Mesenchymal stem cell (in vitro differentiated cells and primary cell): Measurements from ENCODE around the gene TTC13.

ENCODE experiments used
- DNase-seq: peaks from one replicate; pipeline ENCODE4 v3.0.0-alpha.2; 2013
- H2AFZ ChIP-seq: one replicate; pipeline ENCODE4 v1.6.1; 2013; ENCODE audit warnings: low read depth, mild to moderate bottlenecking, control low read depth, inconsistent platforms, low read length, moderate library complexity
- H2AK5ac ChIP-seq: 2 replicates; pipeline ENCODE4 v1.6.1; 2013; ENCODE audit warnings: low read length, moderate library complexity, mild to moderate bottlenecking, inconsistent platforms; ENCODE audit not compliant: severe bottlenecking
- H2BK120ac ChIP-seq: one replicate; pipeline ENCODE4 v1.6.1; 2013; ENCODE audit warnings: low read depth, mild to moderate bottlenecking, inconsistent platforms, low read length, moderate library complexity
- H2BK12ac ChIP-seq, 2 experiments: one replicate each; pipeline ENCODE4 v1.6.1; 2013; ENCODE audit warnings: inconsistent platforms in 2 of 2, low read length in 2 of 2, mild to moderate bottlenecking in 2 of 2, moderate library complexity in 2 of 2, control low read depth in 1 of 2
- H2BK15ac ChIP-seq: one replicate; pipeline ENCODE4 v1.6.1; 2013; ENCODE audit warnings: mild to moderate bottlenecking, low read depth, inconsistent platforms; ENCODE audit not compliant: poor library complexity, severe bottlenecking
- H2BK5ac ChIP-seq: 2 replicates; pipeline ENCODE4 v1.6.1; 2013; ENCODE audit warnings: low read depth, mild to moderate bottlenecking, low read length, control low read depth, inconsistent platforms; ENCODE audit not compliant: poor library complexity, severe bottlenecking
- H3K14ac ChIP-seq, 2 experiments: one replicate each; pipeline ENCODE4 v1.6.1; 2013; ENCODE audit warnings: inconsistent platforms in 2 of 2, low read length in 2 of 2, control low read depth in 1 of 2, mild to moderate bottlenecking in 1 of 2, moderate library complexity in 1 of 2
- H3K18ac ChIP-seq, 2 experiments: one replicate each; pipeline ENCODE4 v1.6.1; 2013; ENCODE audit warnings: inconsistent platforms in 2 of 2, low read length in 2 of 2, control low read depth in 1 of 2, low read depth in 1 of 2, mild to moderate bottlenecking in 1 of 2
- H3K23ac ChIP-seq, 2 experiments: one replicate each; pipeline ENCODE4 v1.6.1; 2013; ENCODE audit warnings: inconsistent platforms in 2 of 2, low read length in 2 of 2, mild to moderate bottlenecking in 2 of 2, moderate library complexity in 2 of 2, control low read depth in 1 of 2
- H3K27ac ChIP-seq: 2 replicates; pipeline ENCODE4 v1.5.1; 2013; ENCODE audit warnings: mild to moderate bottlenecking, moderate library complexity, low read length, control low read depth, inconsistent platforms; ENCODE audit not compliant: poor library complexity, severe bottlenecking
- H3K27me3 ChIP-seq, 2 experiments: 2 replicates each; pipeline versions ENCODE4 v1.6.1 to v1.7.0; 2013; ENCODE audit warnings: low read length in 2 of 2, mild to moderate bottlenecking in 2 of 2, moderate library complexity in 2 of 2, control low read depth in 1 of 2, inconsistent platforms in 1 of 2; ENCODE audit not compliant: control insufficient read depth in 1 of 2, insufficient read depth in 1 of 2
- H3K36me3 ChIP-seq, 2 experiments: 2 replicates each; pipeline versions ENCODE4 v1.6.1 to v1.7.0; 2013; ENCODE audit warnings: low read length in 2 of 2, control low read depth in 1 of 2, inconsistent platforms in 1 of 2, low read depth in 1 of 2, mild to moderate bottlenecking in 1 of 2; ENCODE audit not compliant: insufficient read depth in 2 of 2, control insufficient read depth in 1 of 2
- H3K4ac ChIP-seq, 2 experiments: one replicate each; pipeline ENCODE4 v1.6.1; 2013; ENCODE audit warnings: inconsistent platforms in 2 of 2, low read length in 2 of 2, mild to moderate bottlenecking in 2 of 2, moderate library complexity in 2 of 2, control low read depth in 1 of 2, low read depth in 1 of 2
- H3K4me1 ChIP-seq: 2 replicates; pipeline ENCODE4 v1.6.1; 2013; ENCODE audit warnings: low read depth, low read length, control low read depth; ENCODE audit not compliant: control insufficient read depth, insufficient read depth
- H3K4me2 ChIP-seq: 2 replicates; pipeline ENCODE4 v1.6.1; 2013; ENCODE audit warnings: low read length, mild to moderate bottlenecking, inconsistent platforms; ENCODE audit not compliant: poor library complexity, severe bottlenecking
- H3K4me3 ChIP-seq, 2 experiments: 2 replicates each; pipeline versions ENCODE4 v1.5.1 to v1.7.0; 2013; ENCODE audit warnings: low read length in 2 of 2, mild to moderate bottlenecking in 2 of 2, control low read depth in 1 of 2, low read depth in 1 of 2; ENCODE audit not compliant: insufficient read depth in 1 of 2
- H3K79me1 ChIP-seq: replicated peaks from 2 replicates; pipeline ENCODE4 v1.6.1; 2013; ENCODE audit warnings: mild to moderate bottlenecking, control low read depth, low read length, inconsistent platforms; ENCODE audit not compliant: poor library complexity, severe bottlenecking
- H3K9ac ChIP-seq: 2 replicates; pipeline ENCODE4 v1.7.0; 2013; ENCODE audit warnings: mild to moderate bottlenecking, low read length, moderate library complexity
- H3K9me3 ChIP-seq: 2 replicates; pipeline ENCODE4 v1.7.0; 2013; ENCODE audit warnings: mild to moderate bottlenecking, low read length; ENCODE audit not compliant: control insufficient read depth
- H4K8ac ChIP-seq: one replicate; pipeline ENCODE4 v1.6.1; 2013; ENCODE audit warnings: inconsistent platforms, mild to moderate bottlenecking, low read length, moderate library complexity
- H4K91ac ChIP-seq: one replicate; pipeline ENCODE4 v1.6.1; 2013; ENCODE audit warnings: mild to moderate bottlenecking, low read length, inconsistent platforms
- WGBS: methylation state at CpG from one replicate; pipeline ENCODE4 v1.1.7; 2013; ENCODE audit warnings: mixed read lengths; 5-methylcytosine and 5-hydroxymethylcytosine counted together

The TTC13 gene

GRCh38 chr1:230898144-230898543 is 80.5 kb downstream of the TTC13 start:
- H3K23ac ChIP-seq = no peak overlapping the region
- no peak overlapping the region for H2AK5ac ChIP-seq
- no peak overlapping the region for H4K8ac ChIP-seq
- no peak overlapping the region for H2BK12ac ChIP-seq
- H2BK5ac ChIP-seq = no peak overlapping the region
- H2BK15ac ChIP-seq = no peak overlapping the region
- H3K9me3 ChIP-seq = no peaks in the 10 kb centered on the region
- H3K4me2 ChIP-seq = no peak overlapping the region
- no peaks in the 10 kb centered on the region for H3K79me1 ChIP-seq
- 98% methylated on average over 4 of the region's 4 CpGs for WGBS
- H3K27ac ChIP-seq = no peak overlapping the region
- no peak overlapping the region for H2AFZ ChIP-seq
- no peak for DNase-seq
- H3K36me3 ChIP-seq = no peaks in the 10 kb centered on the region
- H3K14ac ChIP-seq = no peak overlapping the region
- H3K4me3 ChIP-seq = no peak overlapping the region
- H4K91ac ChIP-seq = no peak overlapping the region
- H3K4me1 ChIP-seq = no peaks in the 10 kb centered on the region
- H3K9ac ChIP-seq = no peak overlapping the region
- H3K27me3 ChIP-seq = no peaks in the 10 kb centered on the region
- no peak overlapping the region for H3K4ac ChIP-seq
- no peak overlapping the region for H2BK120ac ChIP-seq
- no peak overlapping the region for H3K18ac ChIP-seq

GRCh38 chr1:230896779-230897178 is 81.9 kb downstream of the TTC13 start:
- no peak overlapping the region for H3K4me3 ChIP-seq
- no peak overlapping the region for H3K18ac ChIP-seq
- DNase-seq = no peak
- H2AFZ ChIP-seq = no peak overlapping the region
- no peak overlapping the region for H3K4ac ChIP-seq
- H3K36me3 ChIP-seq = no peaks in the 10 kb centered on the region
- no peak overlapping the region for H2BK15ac ChIP-seq
- H4K8ac ChIP-seq = no peak overlapping the region
- H2BK120ac ChIP-seq = no peak overlapping the region
- no peaks in the 10 kb centered on the region for H3K79me1 ChIP-seq
- H3K9ac ChIP-seq = no peak overlapping the region
- no peak overlapping the region for H3K23ac ChIP-seq
- H3K27me3 ChIP-seq = no peaks in the 10 kb centered on the region
- no peak overlapping the region for H2BK5ac ChIP-seq
- 72% methylated on average over 1 of the region's 1 CpG for WGBS
- no peaks in the 10 kb centered on the region for H3K4me1 ChIP-seq
- H3K14ac ChIP-seq = no peak overlapping the region
- no peak overlapping the region for H3K27ac ChIP-seq
- H4K91ac ChIP-seq = no peak overlapping the region
- H3K9me3 ChIP-seq = no peaks in the 10 kb centered on the region
- H2AK5ac ChIP-seq = no peak overlapping the region
- H2BK12ac ChIP-seq = no peak overlapping the region
- H3K4me2 ChIP-seq = no peak overlapping the region

- H3K4me1 ChIP-seq = no peaks in the 10 kb centered on the region
- 100% methylated on average over 1 of the region's 2 CpGs for WGBS
- no peak overlapping the region for H2BK120ac ChIP-seq
- H3K36me3 ChIP-seq = no peaks in the 10 kb centered on the region
- no peak overlapping the region for H3K27ac ChIP-seq
- no peak overlapping the region for H4K91ac ChIP-seq
- no peak overlapping the region for H3K4ac ChIP-seq
- no peaks in the 10 kb centered on the region for H3K9me3 ChIP-seq
- H2BK5ac ChIP-seq = no peak overlapping the region
- no peak overlapping the region for H2BK12ac ChIP-seq
- no peaks in the 10 kb centered on the region for H3K27me3 ChIP-seq
- H3K4me2 ChIP-seq = no peak overlapping the region
- H3K79me1 ChIP-seq = no peaks in the 10 kb centered on the region
- H3K9ac ChIP-seq = no peak overlapping the region
- no peak overlapping the region for H3K14ac ChIP-seq
- no peak overlapping the region for H2AFZ ChIP-seq
- no peak overlapping the region for H2BK15ac ChIP-seq
- H2AK5ac ChIP-seq = no peak overlapping the region
- H4K8ac ChIP-seq = no peak overlapping the region
- H3K4me3 ChIP-seq = no peak overlapping the region
- H3K23ac ChIP-seq = no peak overlapping the region
- no peak for DNase-seq
- no peak overlapping the region for H3K18ac ChIP-seq
These were observed 83.2 kb downstream of the TTC13 start for GRCh38 chr1:230895452-230895851.

- Histone ChIP-seq H3K4me2 (no peak overlapping the region), H3K36me3 (no peaks in the 10 kb centered on the region), H3K14ac (no peak overlapping the region), H3K18ac (no peak overlapping the region), H3K27ac (no peak overlapping the region), H2BK12ac (no peak overlapping the region), H4K91ac (peak overlapping the region; percentile 77), H3K4me1 (no peaks in the 10 kb centered on the region), H3K27me3 (no peaks in the 10 kb centered on the region), H2BK5ac (no peak overlapping the region), H4K8ac (peak overlapping the region; percentile 53), H3K9ac (no peak overlapping the region), H2AK5ac (no peak overlapping the region), H3K9me3 (no peaks in the 10 kb centered on the region), H2BK15ac (no peak overlapping the region), H3K23ac (no peak overlapping the region), H3K79me1 (no peaks in the 10 kb centered on the region), H2BK120ac (no peak overlapping the region), H2AFZ (no peak overlapping the region), H3K4ac (no peak overlapping the region), H3K4me3 (no peak overlapping the region)
- 83% methylated on average over 5 of the region's 5 CpGs for WGBS
- no peak for DNase-seq
These were observed 84.0 kb downstream of the TTC13 start for GRCh38 chr1:230894664-230895063.
